GM12878 (cell line): ENCODE measurements around the gene OXA1L. TPM values are rescaled to one million over a fixed set of nuclear protein-coding genes. Genes with fewer than 3 reads are reported as not detected.
A peak's percentile ranks its signal among the peaks of the same experiment; 100 is the strongest.

Experiments
- BRCA1 ChIP-seq: IDR thresholded peaks from 2 replicates; pipeline ENCODE4 v1.6.1; 2011; ENCODE audit warnings: low read depth, low read length, improper control_type of control experiment
- CBX5 ChIP-seq: sonication (generic); IDR thresholded peaks from 2 replicates; pipeline ENCODE4 v1.6.1; 2016; ENCODE audit warnings: low read depth, moderate library complexity, mild to moderate bottlenecking, inconsistent platforms
- EED ChIP-seq: sonication (generic); IDR thresholded peaks from 2 replicates; pipeline ENCODE4 v1.6.1; 2016; ENCODE audit warnings: antibody characterized with exemption, low read depth
- GABPA ChIP-seq: IDR thresholded peaks from 2 replicates; pipeline ENCODE4 v1.6.1; 2014; ENCODE audit warnings: antibody characterized with exemption, low read depth, mild to moderate bottlenecking, inconsistent platforms
- IKZF2 ChIP-seq, 2 experiments: fragments of 450-650 bp; IDR thresholded peaks; 2 replicates each; pipeline ENCODE4 v1.6.1; 2017; ENCODE audit warnings: mild to moderate bottlenecking in 2 of 2, moderate library complexity in 2 of 2
- JUND ChIP-seq: IDR thresholded peaks from 2 replicates; pipeline ENCODE4 v1.6.1; 2012; ENCODE audit warnings: low read depth, mild to moderate bottlenecking, low read length, improper control_type of control experiment, moderate library complexity
- LARP7 ChIP-seq: fragments of 450-650 bp; IDR thresholded peaks from 2 replicates; pipeline ENCODE4 v1.6.1; 2017; ENCODE audit warnings: mild to moderate bottlenecking
- NBN ChIP-seq: fragments of 450-650 bp; IDR thresholded peaks from 2 replicates; pipeline ENCODE4 v1.6.1; 2016
- NFXL1 ChIP-seq: fragments of 450-650 bp; IDR thresholded peaks from 2 replicates; pipeline ENCODE4 v1.6.1; 2017; ENCODE audit warnings: antibody characterized with exemption, mild to moderate bottlenecking, borderline replicate concordance
- PML ChIP-seq: IDR thresholded peaks from 2 replicates; pipeline ENCODE4 v1.6.1; 2012; ENCODE audit warnings: low read length, inconsistent platforms
- SMAD5 ChIP-seq: IDR thresholded peaks from 2 replicates; pipeline ENCODE4 v1.6.1; 2016; ENCODE audit warnings: antibody characterized with exemption, low read depth
- SREBF2 ChIP-seq: IDR thresholded peaks from 2 replicates; pipeline ENCODE4 v1.6.1; 2012; ENCODE audit warnings: mild to moderate bottlenecking, low read length
- SUZ12 ChIP-seq: fragments of 200-600 bp; sonication (generic); IDR thresholded peaks from one replicate; pipeline ENCODE4 v1.6.1; 2018; ENCODE audit warnings: antibody characterized with exemption, mild to moderate bottlenecking; ENCODE audit not compliant: unreplicated experiment
- TARDBP ChIP-seq: IDR thresholded peaks from 2 replicates; pipeline ENCODE4 v1.6.1; 2016; ENCODE audit warnings: borderline replicate concordance
- TCF12 ChIP-seq: IDR thresholded peaks from 2 replicates; pipeline ENCODE4 v1.6.1; 2011; ENCODE audit warnings: low read depth, mild to moderate bottlenecking, low read length
- TCF7 ChIP-seq: IDR thresholded peaks from 2 replicates; pipeline ENCODE4 v1.6.1; 2014; ENCODE audit warnings: antibody characterized with exemption, borderline replicate concordance
- WRNIP1 ChIP-seq: IDR thresholded peaks from 2 replicates; pipeline ENCODE4 v1.6.1; 2011; ENCODE audit warnings: low read depth, low read length, improper control_type of control experiment, borderline replicate concordance
- ZBED1 ChIP-seq: IDR thresholded peaks from 2 replicates; pipeline ENCODE4 v1.6.1; 2016; ENCODE audit warnings: borderline replicate concordance
- ZNF384 ChIP-seq: IDR thresholded peaks from 2 replicates; pipeline ENCODE4 v1.6.1; 2012; ENCODE audit warnings: low read depth, mild to moderate bottlenecking, low read length, improper control_type of control experiment, borderline replicate concordance
- ZSCAN29 ChIP-seq: fragments of 450-650 bp; IDR thresholded peaks from 2 replicates; pipeline ENCODE4 v1.6.1; 2017; ENCODE audit warnings: mild to moderate bottlenecking, moderate library complexity
- ZZZ3 ChIP-seq: IDR thresholded peaks from 2 replicates; pipeline ENCODE4 v1.6.1; 2011; ENCODE audit warnings: low read depth; ENCODE audit not compliant: control insufficient read depth, insufficient read length
- polyA plus RNA-seq, 11 experiments: library from polyadenylated mRNA; depleted of rRNA in 4 of 11; unstranded in 6 of 11; stranded (reverse) in 5 of 11; fragments of >200 nt; fragmentation: Nextera tagmentation in 4 of 11; fragmentation: Illumina TruSeq in 1 of 11; extraction: Ambion mirVana in 4 of 11; extraction: Trizol in 1 of 11; gene quantifications; 1 replicate in 1 of 11; 2 replicates in 10 of 11; pipeline versions ENCODE4 v1.2.1 to v1.2.3, GENCODE V29; 2011 to 2016; ENCODE audit warnings: inconsistent platforms in 2 of 11, missing spikeins in 2 of 11, low read depth in 1 of 11
- total RNA-seq, 4 experiments: library from RNA; depleted of rRNA in 3 of 4; stranded (reverse); fragments of >200 nt in 3 of 4; fragmentation: Illumina TruSeq in 1 of 4; extraction: Trizol in 1 of 4; gene quantifications; 2 replicates each; pipeline versions ENCODE4 v1.2.1 to v1.2.3, GENCODE V29; 2013 to 2021
- TF ChIP-seq, protein P1 (sequence below): fragments of 450-650 bp; formaldehyde crosslinking; IDR thresholded peaks from 2 replicates; pipeline ENCODE4 v1.5.0; 2022; ENCODE audit warnings: mild to moderate bottlenecking, missing genetic modification characterization
- TF ChIP-seq, protein P2 (sequence below): fragments of 450-650 bp; conservative IDR thresholded peaks from 2 replicates; pipeline ENCODE4 v1.6.1; 2017; ENCODE audit warnings: mild to moderate bottlenecking, moderate library complexity
- TF ChIP-seq, protein P3 (sequence below): fragments of 450-650 bp; IDR thresholded peaks from 2 replicates; pipeline ENCODE4 v1.6.1; 2016; ENCODE audit warnings: mild to moderate bottlenecking

Gene OXA1L
- total and polyA plus RNA-seq, 10 of the 15 experiments (the other 5 are each of a cell fraction or from before 2014, with no cell fraction given), result 105 to 289 (median 146) TPM

DNA sequence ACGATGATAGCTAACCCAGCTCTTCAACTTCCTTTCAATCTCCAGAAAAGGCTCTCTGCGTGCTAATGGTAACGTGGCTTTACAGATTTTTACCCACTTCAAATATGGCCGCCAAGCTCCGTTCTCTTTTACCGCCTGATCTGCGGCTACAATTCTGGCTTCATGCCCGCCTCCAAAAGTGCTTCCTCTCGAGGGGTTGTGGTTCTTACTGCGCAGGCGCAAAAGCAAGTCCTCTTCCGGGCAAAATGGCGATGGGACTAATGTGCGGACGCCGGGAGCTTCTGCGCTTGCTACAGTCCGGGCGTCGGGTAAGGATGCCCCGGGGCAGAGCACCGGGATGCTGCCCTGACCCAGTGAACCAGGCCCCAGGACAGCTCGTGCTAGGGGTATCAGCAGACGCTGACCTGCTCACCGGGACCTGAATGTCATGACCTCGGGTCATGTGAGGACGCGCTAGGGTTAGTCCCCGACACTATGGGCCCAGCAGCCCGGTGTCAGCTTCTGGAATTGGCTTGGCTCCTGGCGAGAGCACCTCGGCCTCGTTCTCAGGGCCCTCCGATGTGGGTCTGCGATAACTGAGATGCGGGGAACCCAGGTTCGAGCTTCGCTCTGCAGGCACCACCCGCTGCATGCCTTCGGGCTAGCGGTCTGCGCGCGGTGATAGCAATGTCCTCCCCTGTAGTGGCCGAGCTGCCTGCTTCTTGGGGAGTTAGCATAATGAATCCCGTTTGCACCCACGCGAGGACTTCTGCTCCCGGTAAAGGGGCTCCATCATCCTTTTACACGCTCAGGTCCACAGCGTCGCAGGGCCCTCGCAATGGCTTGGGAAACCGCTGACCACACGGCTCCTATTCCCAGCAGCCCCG lies at the start of gene OXA1L (continued):
- TF ChIP-seq, protein P1, sequence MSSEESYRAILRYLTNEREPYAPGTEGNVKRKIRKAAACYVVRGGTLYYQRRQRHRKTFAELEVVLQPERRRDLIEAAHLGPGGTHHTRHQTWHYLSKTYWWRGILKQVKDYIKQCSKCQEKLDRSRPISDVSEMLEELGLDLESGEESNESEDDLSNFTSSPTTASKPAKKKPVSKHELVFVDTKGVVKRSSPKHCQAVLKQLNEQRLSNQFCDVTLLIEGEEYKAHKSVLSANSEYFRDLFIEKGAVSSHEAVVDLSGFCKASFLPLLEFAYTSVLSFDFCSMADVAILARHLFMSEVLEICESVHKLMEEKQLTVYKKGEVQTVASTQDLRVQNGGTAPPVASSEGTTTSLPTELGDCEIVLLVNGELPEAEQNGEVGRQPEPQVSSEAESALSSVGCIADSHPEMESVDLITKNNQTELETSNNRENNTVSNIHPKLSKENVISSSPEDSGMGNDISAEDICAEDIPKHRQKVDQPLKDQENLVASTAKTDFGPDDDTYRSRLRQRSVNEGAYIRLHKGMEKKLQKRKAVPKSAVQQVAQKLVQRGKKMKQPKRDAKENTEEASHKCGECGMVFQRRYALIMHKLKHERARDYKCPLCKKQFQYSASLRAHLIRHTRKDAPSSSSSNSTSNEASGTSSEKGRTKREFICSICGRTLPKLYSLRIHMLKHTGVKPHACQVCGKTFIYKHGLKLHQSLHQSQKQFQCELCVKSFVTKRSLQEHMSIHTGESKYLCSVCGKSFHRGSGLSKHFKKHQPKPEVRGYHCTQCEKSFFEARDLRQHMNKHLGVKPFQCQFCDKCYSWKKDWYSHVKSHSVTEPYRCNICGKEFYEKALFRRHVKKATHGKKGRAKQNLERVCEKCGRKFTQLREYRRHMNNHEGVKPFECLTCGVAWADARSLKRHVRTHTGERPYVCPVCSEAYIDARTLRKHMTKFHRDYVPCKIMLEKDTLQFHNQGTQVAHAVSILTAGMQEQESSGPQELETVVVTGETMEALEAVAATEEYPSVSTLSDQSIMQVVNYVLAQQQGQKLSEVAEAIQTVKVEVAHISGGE (CRISPR knock-in tag), result no peak
- no peak for TF ChIP-seq ZNF384
- 0 out of 2 replicates have a peak, but pooled peaks have one; percentile 10 for TF ChIP-seq TARDBP
- TF ChIP-seq NFXL1, result no peak
- 0 out of 2 replicates have a peak, but pooled peaks have one; percentile 12 for TF ChIP-seq TCF7
- TF ChIP-seq CBX5, result 0 out of 2 replicates have a peak, but pooled peaks have one; percentile 45
- TF ChIP-seq ZZZ3, result no peak
- peak; percentile 87 for TF ChIP-seq LARP7
- TF ChIP-seq SMAD5, result peak; percentile 86
- TF ChIP-seq, protein P2, sequence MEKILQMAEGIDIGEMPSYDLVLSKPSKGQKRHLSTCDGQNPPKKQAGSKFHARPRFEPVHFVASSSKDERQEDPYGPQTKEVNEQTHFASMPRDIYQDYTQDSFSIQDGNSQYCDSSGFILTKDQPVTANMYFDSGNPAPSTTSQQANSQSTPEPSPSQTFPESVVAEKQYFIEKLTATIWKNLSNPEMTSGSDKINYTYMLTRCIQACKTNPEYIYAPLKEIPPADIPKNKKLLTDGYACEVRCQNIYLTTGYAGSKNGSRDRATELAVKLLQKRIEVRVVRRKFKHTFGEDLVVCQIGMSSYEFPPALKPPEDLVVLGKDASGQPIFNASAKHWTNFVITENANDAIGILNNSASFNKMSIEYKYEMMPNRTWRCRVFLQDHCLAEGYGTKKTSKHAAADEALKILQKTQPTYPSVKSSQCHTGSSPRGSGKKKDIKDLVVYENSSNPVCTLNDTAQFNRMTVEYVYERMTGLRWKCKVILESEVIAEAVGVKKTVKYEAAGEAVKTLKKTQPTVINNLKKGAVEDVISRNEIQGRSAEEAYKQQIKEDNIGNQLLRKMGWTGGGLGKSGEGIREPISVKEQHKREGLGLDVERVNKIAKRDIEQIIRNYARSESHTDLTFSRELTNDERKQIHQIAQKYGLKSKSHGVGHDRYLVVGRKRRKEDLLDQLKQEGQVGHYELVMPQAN, result no peak; the same call in none of the 2 replicates
- TF ChIP-seq, protein P3, sequence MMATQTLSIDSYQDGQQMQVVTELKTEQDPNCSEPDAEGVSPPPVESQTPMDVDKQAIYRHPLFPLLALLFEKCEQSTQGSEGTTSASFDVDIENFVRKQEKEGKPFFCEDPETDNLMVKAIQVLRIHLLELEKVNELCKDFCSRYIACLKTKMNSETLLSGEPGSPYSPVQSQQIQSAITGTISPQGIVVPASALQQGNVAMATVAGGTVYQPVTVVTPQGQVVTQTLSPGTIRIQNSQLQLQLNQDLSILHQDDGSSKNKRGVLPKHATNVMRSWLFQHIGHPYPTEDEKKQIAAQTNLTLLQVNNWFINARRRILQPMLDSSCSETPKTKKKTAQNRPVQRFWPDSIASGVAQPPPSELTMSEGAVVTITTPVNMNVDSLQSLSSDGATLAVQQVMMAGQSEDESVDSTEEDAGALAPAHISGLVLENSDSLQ, result no peak; the same call in 1 of the 2 replicates
- no peak for TF ChIP-seq WRNIP1
- no peak; the same call in none of the 2 replicates for TF ChIP-seq NBN
- no peak for TF ChIP-seq SREBF2
- peak; percentile 76 for TF ChIP-seq EED
- TF ChIP-seq ZBED1, result peak; percentile 6
- peak; percentile 89; the same call in 1 of the 2 replicates for TF ChIP-seq PML
- TF ChIP-seq IKZF2 (IDR thresholded peaks at IDR 0.05), result peak; percentile 38 to 50; a peak in 2 of 4 replicates
- TF ChIP-seq JUND, result no peak
- TF ChIP-seq GABPA, result peak; percentile 84
- TF ChIP-seq ZSCAN29, result no peak
- no peak for TF ChIP-seq BRCA1
- TF ChIP-seq SUZ12, result no peak
- TF ChIP-seq TCF12, result 0 out of 2 replicates have a peak, but pooled peaks have one; percentile 34
